Activated CD4-positive, alpha-beta T cell treated with anti-CD3 and anti-CD28 coated beads, Interleukin-2, Interleukin-6, amounts not matched to agents 100 ng/mL and 50 ng/mL, durations not matched to agents 16 hours and 8 hours (primary cell): ENCODE data around the gene KXD1.
"Not testable (repeated sequence)": the region's sequence is repeated elsewhere in the genome, so short reads cannot be mapped to it uniquely, and the experiment has no call there.

Source experiments
- DNase-seq: peaks from one replicate; pipeline ENCODE4 v3.0.0-alpha.2; 2020

The KXD1 gene

GRCh38 chr19:18587561-18587960 is 29.9 kb downstream of the KXD1 start:
- DNase-seq: no peak

GRCh38 chr19:18587962-18588610 is 30.4 kb downstream of the KXD1 start:
- DNase-seq: no peak

- peak; percentile 93 for DNase-seq
These were observed 31.1 kb downstream of the KXD1 start, which contains the start of gene REX1BD for GRCh38 chr19:18588611-18589379. Gene REX1BD (plus strand): TSS chr19:18588798. CDS start chr19:18588802, 4 bp downstream.

GRCh38 chr19:18589380-18590272 is 32.0 kb downstream of the KXD1 start:
- DNase-seq: peak; percentile 75

- DNase-seq: peak; percentile 50
These were observed 32.9 kb downstream of the KXD1 start for GRCh38 chr19:18590273-18591272.

- DNase-seq: no peak
These were observed 34.2 kb downstream of the KXD1 start for GRCh38 chr19:18591735-18592385.

GRCh38 chr19:18592732-18593131 is 35.1 kb downstream of the KXD1 start:
- not testable (repeated sequence) for DNase-seq

- no peak for DNase-seq
These were observed 35.9 kb downstream of the KXD1 start for GRCh38 chr19:18593367-18594095.

- peak; percentile 79 for DNase-seq
These were observed 36.6 kb downstream of the KXD1 start for GRCh38 chr19:18594096-18594823.

GRCh38 chr19:18594824-18595373 is 37.2 kb downstream of the KXD1 start:
- no peak for DNase-seq

- DNase-seq: no peak
These were observed 37.8 kb downstream of the KXD1 start for GRCh38 chr19:18595475-18595874.

- no peak for DNase-seq
These were observed 39.1 kb downstream of the KXD1 start for GRCh38 chr19:18596752-18597157.

GRCh38 chr19:18597809-18598660 is 40.4 kb downstream of the KXD1 start:
- DNase-seq: no peak

- no peak for DNase-seq
These were observed 41.8 kb downstream of the KXD1 start for GRCh38 chr19:18599485-18599884.

GRCh38 chr19:18600692-18601397 is 43.2 kb downstream of the KXD1 start:
- not testable (repeated sequence) for DNase-seq

GRCh38 chr19:18601875-18602274 is 44.2 kb downstream of the KXD1 start:
- no peak for DNase-seq

- DNase-seq: no peak
These were observed 45.7 kb downstream of the KXD1 start for GRCh38 chr19:18603255-18603957.
